H1 (cell line): ENCODE measurements around the gene NDUFB8.

Experiments used
- BRCA1 ChIP-seq: IDR thresholded peaks from 2 replicates; pipeline ENCODE4 v1.6.1; 2012; ENCODE audit warnings: low read depth, low read length, improper control_type of control experiment
- CTCF ChIP-seq, 3 experiments: IDR thresholded peaks; 1 replicate in 2 of 3; 2 replicates in 1 of 3; pipeline versions ENCODE4 v1.5.1 to v1.6.1; 2011; ENCODE audit warnings: low read length in 3 of 3, mild to moderate bottlenecking in 3 of 3, inconsistent platforms in 2 of 3, low read depth in 1 of 3, moderate library complexity in 1 of 3; ENCODE audit not compliant: insufficient read depth in 1 of 3; ENCODE audit errors: control extremely low read depth in 1 of 3
- EGR1 ChIP-seq: IDR thresholded peaks from 2 replicates; pipeline ENCODE4 v1.6.1; 2011; ENCODE audit warnings: low read depth, low read length, borderline replicate concordance
- EZH2 ChIP-seq: fragments of 200-600 bp; sonication (generic); IDR thresholded peaks from 2 replicates; pipeline ENCODE4 v1.7.1; 2012; ENCODE audit warnings: low read depth, mild to moderate bottlenecking, moderate library complexity, low read length, inconsistent platforms; ENCODE audit not compliant: severe bottlenecking
- GABPA ChIP-seq: IDR thresholded peaks from 2 replicates; pipeline ENCODE4 v1.6.1; 2011; ENCODE audit warnings: mild to moderate bottlenecking, low read length, moderate library complexity, borderline replicate concordance; ENCODE audit not compliant: insufficient read depth
- GTF2F1 ChIP-seq: IDR thresholded peaks from 2 replicates; pipeline ENCODE4 v1.6.1; 2012; ENCODE audit warnings: low read depth, low read length, improper control_type of control experiment, borderline replicate concordance
- HDAC6 ChIP-seq: IDR thresholded peaks from one replicate; pipeline ENCODE4 v1.7.1; 2012; ENCODE audit warnings: low read depth, mild to moderate bottlenecking, inconsistent platforms, low read length, moderate library complexity
- MAX ChIP-seq: IDR thresholded peaks from 2 replicates; pipeline ENCODE4 v1.6.1; 2012; ENCODE audit warnings: inconsistent platforms
- PHF8 ChIP-seq: fragments of 200-600 bp; sonication (generic); conservative IDR thresholded peaks from 2 replicates; pipeline ENCODE4 v1.7.1; 2012; ENCODE audit warnings: low read depth, mild to moderate bottlenecking, inconsistent platforms, low read length, moderate library complexity
- POLR2A ChIP-seq, 2 experiments: IDR thresholded peaks; 1 replicate in 1 of 2; 2 replicates in 1 of 2; pipeline ENCODE4 v1.6.1; 2011; ENCODE audit warnings: low read depth in 2 of 2, low read length in 2 of 2, mild to moderate bottlenecking in 2 of 2; ENCODE audit errors: control extremely low read depth in 1 of 2
- TAF1 ChIP-seq: IDR thresholded peaks from 2 replicates; pipeline ENCODE4 v1.6.1; 2011; ENCODE audit warnings: mild to moderate bottlenecking, low read depth, low read length
- TBP ChIP-seq: IDR thresholded peaks from 2 replicates; pipeline ENCODE4 v1.6.1; 2011; ENCODE audit warnings: low read depth, low read length, improper control_type of control experiment
- YY1 ChIP-seq: IDR thresholded peaks from 2 replicates; pipeline ENCODE4 v1.6.1; 2011; ENCODE audit warnings: low read depth, mild to moderate bottlenecking, low read length

DNA sequence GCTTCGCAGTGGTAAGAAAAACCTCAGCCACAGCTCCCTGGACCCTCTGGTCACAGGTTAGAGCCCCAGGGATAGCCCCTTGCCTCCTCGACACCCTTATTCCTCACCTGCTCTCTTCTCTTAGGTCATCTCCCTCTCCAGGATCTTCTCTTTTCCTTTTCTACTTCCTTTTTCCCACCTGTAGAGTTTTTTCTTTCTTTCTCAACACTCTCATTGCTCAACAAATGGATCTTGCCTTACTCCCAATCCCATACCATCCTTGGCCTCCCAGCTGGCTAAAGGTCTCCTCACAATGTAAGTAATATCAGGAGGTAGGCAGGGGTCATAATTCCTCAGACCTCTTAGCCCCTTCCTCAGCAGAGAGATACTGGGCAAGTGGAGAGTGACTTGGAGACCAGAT is 49.7 kb downstream of the NDUFB8 start:
- TF ChIP-seq CTCF (IDR thresholded peaks at IDR 0.05; ENCODE audit: control extremely low read depth in 1 of 3, insufficient read depth in 1 of 3, low read depth in 1 of 3, low read length in 3 of 3) (no peak), YY1 (no peak), POLR2A (IDR thresholded peaks at IDR 0.05; ENCODE audit: control extremely low read depth in 1 of 2, low read depth in 2 of 2, low read length in 2 of 2) (no peak), TBP (no peak), MAX (no peak), BRCA1 (no peak), EGR1 (no peak), TAF1 (no peak), EZH2 (no peak), GTF2F1 (no peak), HDAC6 (no peak), PHF8 (no peak), GABPA (no peak)
